Measurements from ENCODE around the gene NT5M.

Gene NT5M

DNA sequence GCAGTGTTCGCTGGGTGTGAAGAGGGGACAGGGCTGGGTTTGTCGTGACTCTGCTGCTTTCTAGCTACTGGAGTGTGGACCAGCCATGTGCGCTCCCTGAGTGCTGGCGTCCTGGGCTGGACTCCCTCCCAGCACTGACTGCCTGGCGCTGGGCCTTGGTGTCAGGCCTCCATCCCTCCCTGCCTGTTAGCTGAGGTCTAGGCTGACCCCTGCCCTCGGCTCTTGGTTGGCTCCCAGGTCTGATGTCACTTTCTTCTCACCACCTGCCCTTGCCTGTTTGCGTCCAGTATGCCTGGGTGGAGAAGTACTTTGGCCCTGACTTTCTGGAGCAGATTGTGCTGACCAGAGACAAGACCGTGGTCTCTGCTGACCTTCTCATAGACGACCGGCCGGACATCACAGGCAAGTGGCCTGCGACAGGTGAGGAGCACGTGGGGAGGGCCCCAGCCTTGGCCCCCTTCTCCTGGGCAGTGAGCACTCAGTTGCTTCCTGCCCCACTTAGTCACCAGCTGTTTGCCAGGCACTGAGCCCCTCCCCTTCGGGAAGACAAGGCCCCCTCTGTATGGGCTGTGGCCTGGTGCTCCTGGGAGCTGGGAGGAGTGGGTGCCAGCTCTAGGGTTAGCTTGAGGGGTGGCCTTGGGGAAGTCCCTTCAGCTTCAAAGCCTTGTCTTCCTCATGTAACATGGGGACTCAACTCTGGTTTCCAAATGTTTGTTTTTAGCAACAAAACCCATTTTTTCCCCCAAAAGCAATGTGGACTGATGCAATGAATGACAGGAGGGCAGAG, 41.5 kb downstream of the NT5M start:
- no peak overlapping the region for H3K9ac ChIP-seq
- H3K9me3 ChIP-seq (ENCODE audit: control insufficient read depth, low read length): no peaks in the 10 kb centered on the region
- no peak overlapping the region for H3K27ac ChIP-seq
- no peak overlapping the region for H3K4me3 ChIP-seq (ENCODE audit: low read depth, low read length)
- H3K4me2 ChIP-seq (ENCODE audit: low read length): no peak overlapping the region
- no peaks in the 10 kb centered on the region for H3K27me3 ChIP-seq (ENCODE audit: control insufficient read depth, insufficient read depth, low read length)
- TF ChIP-seq, protein P1, sequence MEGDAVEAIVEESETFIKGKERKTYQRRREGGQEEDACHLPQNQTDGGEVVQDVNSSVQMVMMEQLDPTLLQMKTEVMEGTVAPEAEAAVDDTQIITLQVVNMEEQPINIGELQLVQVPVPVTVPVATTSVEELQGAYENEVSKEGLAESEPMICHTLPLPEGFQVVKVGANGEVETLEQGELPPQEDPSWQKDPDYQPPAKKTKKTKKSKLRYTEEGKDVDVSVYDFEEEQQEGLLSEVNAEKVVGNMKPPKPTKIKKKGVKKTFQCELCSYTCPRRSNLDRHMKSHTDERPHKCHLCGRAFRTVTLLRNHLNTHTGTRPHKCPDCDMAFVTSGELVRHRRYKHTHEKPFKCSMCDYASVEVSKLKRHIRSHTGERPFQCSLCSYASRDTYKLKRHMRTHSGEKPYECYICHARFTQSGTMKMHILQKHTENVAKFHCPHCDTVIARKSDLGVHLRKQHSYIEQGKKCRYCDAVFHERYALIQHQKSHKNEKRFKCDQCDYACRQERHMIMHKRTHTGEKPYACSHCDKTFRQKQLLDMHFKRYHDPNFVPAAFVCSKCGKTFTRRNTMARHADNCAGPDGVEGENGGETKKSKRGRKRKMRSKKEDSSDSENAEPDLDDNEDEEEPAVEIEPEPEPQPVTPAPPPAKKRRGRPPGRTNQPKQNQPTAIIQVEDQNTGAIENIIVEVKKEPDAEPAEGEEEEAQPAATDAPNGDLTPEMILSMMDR (IDR thresholded peaks at IDR 0.05): no peak
- H3K36me3 ChIP-seq (ENCODE audit: control insufficient read depth, insufficient read depth, low read length): no peaks in the 10 kb centered on the region
- H3K4me1 ChIP-seq: no peaks in the 10 kb centered on the region
- H3K79me2 ChIP-seq: no peaks in the 10 kb centered on the region
- no peak overlapping the region for H2AFZ ChIP-seq

DNA sequence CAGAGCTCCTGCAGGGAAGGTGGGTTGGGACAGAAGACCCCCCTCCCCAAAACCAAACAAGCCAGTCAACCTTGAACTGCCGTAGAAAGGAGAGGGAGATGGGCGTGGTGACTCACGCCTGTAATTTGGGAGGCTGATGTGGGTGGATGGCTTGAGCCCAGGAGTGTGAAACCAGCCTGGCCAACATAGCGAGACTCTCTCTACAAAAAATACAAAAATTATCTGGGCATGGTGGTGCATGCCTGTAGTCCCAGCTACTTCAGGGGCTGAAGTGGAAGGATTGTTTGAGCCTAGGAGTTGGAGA, 42.1 kb downstream of the NT5M start:
- no peaks in the 10 kb centered on the region for H3K27me3 ChIP-seq (ENCODE audit: control insufficient read depth, insufficient read depth, low read length)
- no peaks in the 10 kb centered on the region for H3K4me1 ChIP-seq
- H3K79me2 ChIP-seq: no peaks in the 10 kb centered on the region
- H3K4me2 ChIP-seq (ENCODE audit: low read length): no peak overlapping the region
- no peaks in the 10 kb centered on the region for H3K36me3 ChIP-seq (ENCODE audit: control insufficient read depth, insufficient read depth, low read length)
- H3K27ac ChIP-seq: no peak overlapping the region
- H3K9ac ChIP-seq: no peak overlapping the region
- H3K4me3 ChIP-seq (ENCODE audit: low read depth, low read length): no peak overlapping the region
- no peaks in the 10 kb centered on the region for H3K9me3 ChIP-seq (ENCODE audit: control insufficient read depth, low read length)
- H2AFZ ChIP-seq: no peak overlapping the region
- TF ChIP-seq, protein P1 (IDR thresholded peaks at IDR 0.05): no peak

DNA sequence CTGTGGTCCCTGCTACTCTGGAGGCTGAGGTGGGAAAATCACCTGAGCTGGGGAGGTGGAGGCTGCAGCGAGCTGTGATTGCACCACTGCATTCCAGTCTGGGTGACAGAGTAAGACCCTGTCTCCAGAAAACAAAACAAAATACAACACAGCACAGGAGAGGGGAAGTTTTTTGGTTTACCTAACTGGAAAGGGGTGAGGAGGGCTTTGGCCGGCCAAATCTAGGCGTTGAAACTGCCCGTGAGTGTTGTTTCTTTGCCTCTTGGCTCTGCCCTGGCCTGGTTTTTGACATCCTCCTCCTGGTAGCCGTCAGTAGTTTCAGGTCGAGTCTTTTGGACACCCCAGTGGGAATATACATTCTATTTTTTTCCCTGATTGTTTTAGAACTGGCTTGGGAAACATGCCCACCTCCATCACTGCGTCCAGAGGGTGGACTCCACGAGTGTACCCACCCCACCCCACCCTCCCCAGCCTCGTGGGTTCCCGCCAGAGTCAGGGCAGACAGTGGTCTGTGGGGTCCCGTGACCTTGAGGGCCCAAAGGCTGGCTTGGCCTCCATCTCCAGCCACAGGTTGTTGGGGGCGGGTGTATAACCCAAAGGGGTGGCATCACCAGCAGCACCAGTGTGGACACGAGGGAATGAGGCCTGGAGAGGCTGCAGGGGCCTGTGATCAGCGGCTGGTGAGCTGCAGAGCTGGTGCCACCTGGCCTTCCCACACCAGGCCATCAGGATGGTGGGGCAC, 42.7 kb downstream of the NT5M start:
- H3K4me2 ChIP-seq (ENCODE audit: low read length): no peak overlapping the region
- H3K9me3 ChIP-seq (ENCODE audit: control insufficient read depth, low read length): no peaks in the 10 kb centered on the region
- H3K9ac ChIP-seq: no peak overlapping the region
- no peaks in the 10 kb centered on the region for H3K4me1 ChIP-seq
- H3K79me2 ChIP-seq: no peaks in the 10 kb centered on the region
- TF ChIP-seq, protein P1 (IDR thresholded peaks at IDR 0.05): no peak
- no peaks in the 10 kb centered on the region for H3K36me3 ChIP-seq (ENCODE audit: control insufficient read depth, insufficient read depth, low read length)
- no peak overlapping the region for H3K27ac ChIP-seq
- no peak overlapping the region for H3K4me3 ChIP-seq (ENCODE audit: low read depth, low read length)
- no peak overlapping the region for H2AFZ ChIP-seq
- no peaks in the 10 kb centered on the region for H3K27me3 ChIP-seq (ENCODE audit: control insufficient read depth, insufficient read depth, low read length)

DNA sequence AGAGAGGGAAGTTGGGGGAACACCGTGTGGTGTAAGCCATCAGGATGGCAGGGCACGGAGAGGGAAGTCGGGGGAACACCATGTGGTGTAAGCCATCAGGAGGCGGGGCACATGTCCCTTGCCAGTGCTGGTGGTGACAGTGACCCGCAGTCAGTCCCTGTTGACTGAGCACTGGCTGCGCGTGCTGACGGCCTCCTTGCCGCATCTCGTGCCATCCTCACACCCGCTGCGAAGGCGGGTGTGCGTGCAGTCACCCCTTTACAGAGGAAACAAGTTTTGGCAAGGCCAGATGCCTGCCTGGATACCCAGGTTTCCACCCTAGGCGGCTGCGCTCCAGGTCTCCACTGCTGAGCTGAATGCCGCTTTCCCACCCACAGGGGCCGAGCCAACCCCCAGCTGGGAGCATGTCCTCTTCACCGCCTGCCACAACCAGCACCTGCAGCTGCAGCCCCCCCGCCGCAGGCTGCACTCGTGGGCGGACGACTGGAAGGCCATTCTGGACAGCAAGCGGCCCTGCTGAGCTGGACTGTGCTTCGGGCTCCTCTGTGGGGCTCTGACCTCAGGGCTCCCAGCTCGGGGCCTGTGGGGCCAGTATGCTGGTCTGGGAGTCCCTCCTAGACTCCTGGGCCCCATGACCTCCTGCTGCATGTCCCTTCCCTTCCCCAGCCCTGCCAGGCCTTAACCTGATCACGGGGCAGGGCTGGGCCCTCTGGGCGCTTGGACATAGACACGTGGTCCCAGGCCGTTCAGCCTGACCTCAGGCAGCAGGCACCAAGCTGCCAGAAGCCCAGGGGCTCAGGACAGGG, 43.5 kb downstream of the NT5M start:
- H3K4me3 ChIP-seq (ENCODE audit: low read depth, low read length): no peak overlapping the region
- no peak overlapping the region for H3K4me2 ChIP-seq (ENCODE audit: low read length)
- TF ChIP-seq, protein P1 (IDR thresholded peaks at IDR 0.05): no peak
- no peaks in the 10 kb centered on the region for H3K79me2 ChIP-seq
- H3K27ac ChIP-seq: no peak overlapping the region
- no peak overlapping the region for H3K9ac ChIP-seq
- no peaks in the 10 kb centered on the region for H3K9me3 ChIP-seq (ENCODE audit: control insufficient read depth, low read length)
- H3K4me1 ChIP-seq: no peaks in the 10 kb centered on the region
- no peaks in the 10 kb centered on the region for H3K27me3 ChIP-seq (ENCODE audit: control insufficient read depth, insufficient read depth, low read length)
- no peak overlapping the region for H2AFZ ChIP-seq
- H3K36me3 ChIP-seq (ENCODE audit: control insufficient read depth, insufficient read depth, low read length): no peaks in the 10 kb centered on the region

Data from parathyroid adenoma (tissue), 2 donors.